Liver (tissue), 3 donors: ENCODE results near the gene WNK4.

ENCODE experiments used
- CTCF ChIP-seq: fragments of 150-350 bp; IDR thresholded peaks from 2 replicates; pipeline ENCODE4 v1.5.1; 2017; ENCODE audit warnings: improper control_type of control experiment, low read depth, low read length; ENCODE audit not compliant: missing input control
- GABPA ChIP-seq, 2 donors: IDR thresholded peaks in 1 of 2; conservative IDR thresholded peaks in 1 of 2; 2 replicates each; pipeline ENCODE4 v1.6.1; 2016; ENCODE audit warnings: antibody characterized with exemption in 2 of 2, mild to moderate bottlenecking in 1 of 2, moderate library complexity in 1 of 2
- HNF4G ChIP-seq: IDR thresholded peaks from 2 replicates; pipeline ENCODE4 v1.6.1; 2016; ENCODE audit warnings: antibody characterized with exemption
- JUND ChIP-seq, 2 donors: IDR thresholded peaks; 2 replicates each; pipeline ENCODE4 v1.6.1; 2016; ENCODE audit warnings: antibody characterized with exemption in 2 of 2
- NR2F2 ChIP-seq: IDR thresholded peaks from 2 replicates; pipeline ENCODE4 v1.6.1; 2016; ENCODE audit warnings: antibody characterized with exemption
- RAD21 ChIP-seq, 2 donors: IDR thresholded peaks; 2 replicates each; pipeline ENCODE4 v1.6.1; 2016; ENCODE audit warnings: antibody characterized with exemption in 2 of 2, mild to moderate bottlenecking in 2 of 2
- REST ChIP-seq: IDR thresholded peaks from 2 replicates; pipeline ENCODE4 v1.6.1; 2016; ENCODE audit warnings: antibody characterized with exemption, mild to moderate bottlenecking
- TAF1 ChIP-seq: conservative IDR thresholded peaks from 2 replicates; pipeline ENCODE4 v1.6.1; 2016; ENCODE audit warnings: antibody characterized with exemption, mild to moderate bottlenecking
- YY1 ChIP-seq: IDR thresholded peaks from 2 replicates; pipeline ENCODE4 v1.6.1; 2016; ENCODE audit warnings: antibody characterized with exemption, mild to moderate bottlenecking
- TF ChIP-seq, protein P1 (sequence below): IDR thresholded peaks from 2 replicates; pipeline ENCODE4 v1.6.1; 2016; ENCODE audit warnings: antibody characterized with exemption
- TF ChIP-seq, protein P2 (sequence below): IDR thresholded peaks from 2 replicates; pipeline ENCODE4 v1.6.1; 2016; ENCODE audit warnings: antibody characterized with exemption
- TF ChIP-seq, protein P3 (sequence below): IDR thresholded peaks from 2 replicates; pipeline ENCODE4 v1.6.1; 2016; ENCODE audit warnings: antibody characterized with exemption
- donor health status: healthy.
- donor health status: healthy.

DNA sequence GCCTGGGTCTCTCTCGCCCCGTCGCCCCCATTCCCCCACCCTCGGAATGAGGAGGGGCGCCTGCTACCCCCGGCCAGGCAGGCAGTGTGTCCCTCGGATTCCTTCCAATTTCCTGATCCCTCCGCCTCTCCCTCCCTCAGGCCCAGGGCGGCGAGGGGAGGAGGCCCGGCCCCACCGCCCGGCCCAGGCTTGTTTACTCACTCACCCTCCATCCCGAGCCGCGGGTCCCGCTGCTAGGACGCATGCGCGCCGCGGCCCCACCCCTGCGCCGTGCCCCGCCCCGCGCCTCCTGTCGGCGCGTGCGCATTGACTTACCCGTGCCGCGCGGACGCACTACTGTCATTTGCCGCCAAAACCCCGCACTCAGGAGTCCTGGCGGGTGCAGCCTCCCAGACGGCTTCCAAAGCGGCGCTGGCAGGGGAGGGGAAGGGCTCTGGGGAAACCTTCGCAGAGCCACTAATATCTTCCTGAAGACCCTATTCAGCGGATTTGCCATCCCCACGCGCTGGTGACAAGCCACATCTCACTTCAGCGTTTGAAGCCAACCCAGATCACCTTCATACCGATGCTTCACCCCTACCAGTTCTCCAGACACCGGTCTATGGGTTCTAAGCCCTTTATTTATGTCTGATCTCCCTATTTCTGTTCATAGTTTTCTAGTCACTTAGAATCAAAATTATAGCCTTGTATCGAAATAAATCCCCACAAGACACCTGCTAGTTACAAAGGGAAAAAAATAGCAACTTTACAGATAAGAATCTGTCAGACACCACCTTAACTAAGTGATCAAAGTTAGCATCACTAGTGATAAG is 35.4 kb upstream of the WNK4 start, which contains the start of gene EZH1:
- TF ChIP-seq YY1 (peak; percentile 5), RAD21 (IDR thresholded peaks at IDR 0.05) (no peak), CTCF (peak; percentile 9), JUND (IDR thresholded peaks at IDR 0.05) (no peak), TAF1 (no peak), NR2F2 (no peak), GABPA (IDR thresholded peaks at IDR 0.05 in 1 of 2, conservative IDR thresholded peaks at IDR 0.05 in 1 of 2) (no peak), REST (no peak), HNF4G (no peak)
- TF ChIP-seq, protein P1, sequence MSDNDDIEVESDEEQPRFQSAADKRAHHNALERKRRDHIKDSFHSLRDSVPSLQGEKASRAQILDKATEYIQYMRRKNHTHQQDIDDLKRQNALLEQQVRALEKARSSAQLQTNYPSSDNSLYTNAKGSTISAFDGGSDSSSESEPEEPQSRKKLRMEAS = peak; percentile 60
- TF ChIP-seq, protein P2, sequence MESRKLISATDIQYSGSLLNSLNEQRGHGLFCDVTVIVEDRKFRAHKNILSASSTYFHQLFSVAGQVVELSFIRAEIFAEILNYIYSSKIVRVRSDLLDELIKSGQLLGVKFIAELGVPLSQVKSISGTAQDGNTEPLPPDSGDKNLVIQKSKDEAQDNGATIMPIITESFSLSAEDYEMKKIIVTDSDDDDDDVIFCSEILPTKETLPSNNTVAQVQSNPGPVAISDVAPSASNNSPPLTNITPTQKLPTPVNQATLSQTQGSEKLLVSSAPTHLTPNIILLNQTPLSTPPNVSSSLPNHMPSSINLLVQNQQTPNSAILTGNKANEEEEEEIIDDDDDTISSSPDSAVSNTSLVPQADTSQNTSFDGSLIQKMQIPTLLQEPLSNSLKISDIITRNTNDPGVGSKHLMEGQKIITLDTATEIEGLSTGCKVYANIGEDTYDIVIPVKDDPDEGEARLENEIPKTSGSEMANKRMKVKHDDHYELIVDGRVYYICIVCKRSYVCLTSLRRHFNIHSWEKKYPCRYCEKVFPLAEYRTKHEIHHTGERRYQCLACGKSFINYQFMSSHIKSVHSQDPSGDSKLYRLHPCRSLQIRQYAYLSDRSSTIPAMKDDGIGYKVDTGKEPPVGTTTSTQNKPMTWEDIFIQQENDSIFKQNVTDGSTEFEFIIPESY = no peak
- TF ChIP-seq, protein P3, sequence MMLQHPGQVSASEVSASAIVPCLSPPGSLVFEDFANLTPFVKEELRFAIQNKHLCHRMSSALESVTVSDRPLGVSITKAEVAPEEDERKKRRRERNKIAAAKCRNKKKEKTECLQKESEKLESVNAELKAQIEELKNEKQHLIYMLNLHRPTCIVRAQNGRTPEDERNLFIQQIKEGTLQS = no peak
